ENCODE results near the gene KCNQ1. TPM values are rescaled to one million over a fixed set of nuclear protein-coding genes. Genes with fewer than 3 reads are reported as not detected.
A peak's percentile ranks its signal among the peaks of the same experiment; 100 is the strongest.

KCNQ1 gene
- total and polyA plus RNA-seq, 2 of the 13 experiments (the other 11 are each of a cell fraction or from before 2014, with no cell fraction given): 0.02 to 0.08 TPM

DNA sequence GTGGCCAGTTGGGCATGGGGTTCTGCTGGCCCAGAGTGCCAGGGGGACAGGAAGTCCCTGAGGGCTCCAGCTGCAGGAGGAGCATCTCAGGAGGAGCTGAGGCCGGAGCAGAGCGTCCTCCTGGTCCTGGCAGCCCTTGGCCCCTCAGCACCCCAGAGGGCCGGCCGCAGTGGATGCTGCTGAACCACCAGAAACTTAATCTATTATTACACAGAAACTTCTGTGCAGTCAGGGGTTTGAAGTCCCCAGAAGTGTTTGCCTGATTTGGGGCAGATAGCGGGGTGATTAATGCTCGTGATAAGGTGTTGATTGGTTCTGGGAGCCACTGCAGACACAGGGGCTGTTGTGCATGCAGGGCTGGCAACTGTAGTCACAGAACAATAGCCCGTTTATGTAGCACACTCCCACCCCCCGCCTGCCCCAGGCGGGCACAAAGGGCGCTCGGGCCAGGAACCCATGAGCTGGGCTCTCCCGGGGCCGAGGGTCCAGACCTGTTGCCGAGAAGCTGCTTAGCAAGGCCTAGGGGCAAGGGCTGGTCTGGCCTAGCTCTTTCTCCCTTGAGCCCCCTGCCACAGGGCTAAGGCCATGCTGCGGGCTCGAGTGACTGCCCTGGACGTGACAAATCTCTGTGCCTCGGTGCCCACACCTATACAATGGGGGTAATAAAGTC lies 284.0 kb downstream of the KCNQ1 start (continued):
- TF ChIP-seq, protein P1, sequence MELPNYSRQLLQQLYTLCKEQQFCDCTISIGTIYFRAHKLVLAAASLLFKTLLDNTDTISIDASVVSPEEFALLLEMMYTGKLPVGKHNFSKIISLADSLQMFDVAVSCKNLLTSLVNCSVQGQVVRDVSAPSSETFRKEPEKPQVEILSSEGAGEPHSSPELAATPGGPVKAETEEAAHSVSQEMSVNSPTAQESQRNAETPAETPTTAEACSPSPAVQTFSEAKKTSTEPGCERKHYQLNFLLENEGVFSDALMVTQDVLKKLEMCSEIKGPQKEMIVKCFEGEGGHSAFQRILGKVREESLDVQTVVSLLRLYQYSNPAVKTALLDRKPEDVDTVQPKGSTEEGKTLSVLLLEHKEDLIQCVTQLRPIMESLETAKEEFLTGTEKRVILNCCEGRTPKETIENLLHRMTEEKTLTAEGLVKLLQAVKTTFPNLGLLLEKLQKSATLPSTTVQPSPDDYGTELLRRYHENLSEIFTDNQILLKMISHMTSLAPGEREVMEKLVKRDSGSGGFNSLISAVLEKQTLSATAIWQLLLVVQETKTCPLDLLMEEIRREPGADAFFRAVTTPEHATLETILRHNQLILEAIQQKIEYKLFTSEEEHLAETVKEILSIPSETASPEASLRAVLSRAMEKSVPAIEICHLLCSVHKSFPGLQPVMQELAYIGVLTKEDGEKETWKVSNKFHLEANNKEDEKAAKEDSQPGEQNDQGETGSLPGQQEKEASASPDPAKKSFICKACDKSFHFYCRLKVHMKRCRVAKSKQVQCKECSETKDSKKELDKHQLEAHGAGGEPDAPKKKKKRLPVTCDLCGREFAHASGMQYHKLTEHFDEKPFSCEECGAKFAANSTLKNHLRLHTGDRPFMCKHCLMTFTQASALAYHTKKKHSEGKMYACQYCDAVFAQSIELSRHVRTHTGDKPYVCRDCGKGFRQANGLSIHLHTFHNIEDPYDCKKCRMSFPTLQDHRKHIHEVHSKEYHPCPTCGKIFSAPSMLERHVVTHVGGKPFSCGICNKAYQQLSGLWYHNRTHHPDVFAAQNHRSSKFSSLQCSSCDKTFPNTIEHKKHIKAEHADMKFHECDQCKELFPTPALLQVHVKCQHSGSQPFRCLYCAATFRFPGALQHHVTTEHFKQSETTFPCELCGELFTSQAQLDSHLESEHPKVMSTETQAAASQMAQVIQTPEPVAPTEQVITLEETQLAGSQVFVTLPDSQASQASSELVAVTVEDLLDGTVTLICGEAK (IDR thresholded peaks at IDR 0.05): no peak
- TF ChIP-seq, protein P1 (CRISPR knock-in tag; IDR thresholded peaks at IDR 0.05): peak; percentile 40; the same call in 1 of the 2 replicates
- no peak for TF ChIP-seq XBP1 (CRISPR knock-in tag; IDR thresholded peaks at IDR 0.05)
- TF ChIP-seq MAFG (CRISPR knock-in tag; IDR thresholded peaks at IDR 0.05): no peak
- TF ChIP-seq ZNF260 (CRISPR knock-in tag; IDR thresholded peaks at IDR 0.05; ENCODE audit: borderline replicate concordance, low read depth): no peak
- TF ChIP-seq EED (CRISPR knock-in tag; IDR thresholded peaks at IDR 0.05): no peak
- no peak for TF ChIP-seq ZNF432 (CRISPR knock-in tag; IDR thresholded peaks at IDR 0.05; ENCODE audit: borderline replicate concordance)
- TF ChIP-seq ZNF747 (CRISPR knock-in tag; IDR thresholded peaks at IDR 0.05; ENCODE audit: borderline replicate concordance): no peak
- TF ChIP-seq, protein P2, sequence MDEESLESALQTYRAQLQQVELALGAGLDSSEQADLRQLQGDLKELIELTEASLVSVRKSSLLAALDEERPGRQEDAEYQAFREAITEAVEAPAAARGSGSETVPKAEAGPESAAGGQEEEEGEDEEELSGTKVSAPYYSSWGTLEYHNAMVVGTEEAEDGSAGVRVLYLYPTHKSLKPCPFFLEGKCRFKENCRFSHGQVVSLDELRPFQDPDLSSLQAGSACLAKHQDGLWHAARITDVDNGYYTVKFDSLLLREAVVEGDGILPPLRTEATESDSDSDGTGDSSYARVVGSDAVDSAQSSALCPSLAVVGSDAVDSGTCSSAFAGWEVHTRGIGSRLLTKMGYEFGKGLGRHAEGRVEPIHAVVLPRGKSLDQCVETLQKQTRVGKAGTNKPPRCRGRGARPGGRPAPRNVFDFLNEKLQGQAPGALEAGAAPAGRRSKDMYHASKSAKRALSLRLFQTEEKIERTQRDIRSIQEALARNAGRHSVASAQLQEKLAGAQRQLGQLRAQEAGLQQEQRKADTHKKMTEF (CRISPR knock-in tag; IDR thresholded peaks at IDR 0.05): peak; percentile 83
- TF ChIP-seq KMT2B (CRISPR knock-in tag; IDR thresholded peaks at IDR 0.05): peak; percentile 53; the same call in 1 of the 2 replicates
- no peak for TF ChIP-seq TBP (CRISPR knock-in tag; IDR thresholded peaks at IDR 0.05)
- peak; percentile 90 for TF ChIP-seq NCOA2 (CRISPR knock-in tag; IDR thresholded peaks at IDR 0.05)
- peak; percentile 89 for TF ChIP-seq FOXJ3 (CRISPR knock-in tag; IDR thresholded peaks at IDR 0.05; ENCODE audit: borderline replicate concordance)
- peak; percentile 72; the same call in 1 of the 2 replicates for TF ChIP-seq NCOA1 (CRISPR knock-in tag; IDR thresholded peaks at IDR 0.05)
- no peak for TF ChIP-seq IRX3 (CRISPR knock-in tag; IDR thresholded peaks at IDR 0.05; ENCODE audit: borderline replicate concordance, low read depth)
- TF ChIP-seq, protein P3, sequence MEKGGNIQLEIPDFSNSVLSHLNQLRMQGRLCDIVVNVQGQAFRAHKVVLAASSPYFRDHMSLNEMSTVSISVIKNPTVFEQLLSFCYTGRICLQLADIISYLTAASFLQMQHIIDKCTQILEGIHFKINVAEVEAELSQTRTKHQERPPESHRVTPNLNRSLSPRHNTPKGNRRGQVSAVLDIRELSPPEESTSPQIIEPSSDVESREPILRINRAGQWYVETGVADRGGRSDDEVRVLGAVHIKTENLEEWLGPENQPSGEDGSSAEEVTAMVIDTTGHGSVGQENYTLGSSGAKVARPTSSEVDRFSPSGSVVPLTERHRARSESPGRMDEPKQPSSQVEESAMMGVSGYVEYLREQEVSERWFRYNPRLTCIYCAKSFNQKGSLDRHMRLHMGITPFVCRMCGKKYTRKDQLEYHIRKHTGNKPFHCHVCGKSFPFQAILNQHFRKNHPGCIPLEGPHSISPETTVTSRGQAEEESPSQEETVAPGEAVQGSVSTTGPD (CRISPR knock-in tag; IDR thresholded peaks at IDR 0.05): no peak
- TF ChIP-seq ZNF17 (CRISPR knock-in tag; IDR thresholded peaks at IDR 0.05): no peak
- peak; percentile 42 for TF ChIP-seq U2AF1 (optimal IDR thresholded peaks at IDR 0.05; ENCODE audit: low read depth, low read length)
- peak; percentile 74; the same call in 1 of the 2 replicates for TF ChIP-seq ARNTL (CRISPR knock-in tag; IDR thresholded peaks at IDR 0.05)

All from HepG2 (cell line).